Bronchial epithelial cell (primary cell): ENCODE measurements around the gene GBX1. TPM values are rescaled to one million over a fixed set of nuclear protein-coding genes. Genes with fewer than 3 reads are reported as not detected.

ENCODE experiments used
- DNase-seq: peaks from one replicate; pipeline ENCODE4 v3.0.0-alpha.2; 2010; ENCODE audit warnings: low read depth
- FAIRE-seq: peaks from 2 replicates; lab custom pipeline; 2011; peaks lifted over from hg19 to GRCh38; lab: Jason Lieb, UNC
- H3K27me3 ChIP-seq: 2 replicates; pipeline ENCODE4 v1.5.1; 2011; ENCODE audit warnings: low read length; ENCODE audit not compliant: control insufficient read depth, insufficient read depth
- H3K36me3 ChIP-seq: 2 replicates; pipeline ENCODE4 v1.5.1; 2011; ENCODE audit warnings: low read length; ENCODE audit not compliant: control insufficient read depth, insufficient read depth
- H3K4me3 ChIP-seq: 2 replicates; pipeline ENCODE4 v1.5.1; 2011; ENCODE audit warnings: mild to moderate bottlenecking, low read depth, low read length, control low read depth
- total RNA-seq: library from RNA; depleted of rRNA; stranded (reverse); fragments of >200 nt; gene quantifications from 2 replicates; pipeline ENCODE4 v1.2.1, GENCODE V29; 2014
- TF ChIP-seq, protein P1 (sequence below): IDR thresholded peaks from 2 replicates; pipeline ENCODE4 v1.5.1; 2011; ENCODE audit warnings: mild to moderate bottlenecking, moderate library complexity, low read length, control low read depth, inconsistent platforms; ENCODE audit not compliant: insufficient read depth, severe bottlenecking

The GBX1 gene
- total RNA-seq, 1 donor from 2014 or later, result not detected

DNA sequence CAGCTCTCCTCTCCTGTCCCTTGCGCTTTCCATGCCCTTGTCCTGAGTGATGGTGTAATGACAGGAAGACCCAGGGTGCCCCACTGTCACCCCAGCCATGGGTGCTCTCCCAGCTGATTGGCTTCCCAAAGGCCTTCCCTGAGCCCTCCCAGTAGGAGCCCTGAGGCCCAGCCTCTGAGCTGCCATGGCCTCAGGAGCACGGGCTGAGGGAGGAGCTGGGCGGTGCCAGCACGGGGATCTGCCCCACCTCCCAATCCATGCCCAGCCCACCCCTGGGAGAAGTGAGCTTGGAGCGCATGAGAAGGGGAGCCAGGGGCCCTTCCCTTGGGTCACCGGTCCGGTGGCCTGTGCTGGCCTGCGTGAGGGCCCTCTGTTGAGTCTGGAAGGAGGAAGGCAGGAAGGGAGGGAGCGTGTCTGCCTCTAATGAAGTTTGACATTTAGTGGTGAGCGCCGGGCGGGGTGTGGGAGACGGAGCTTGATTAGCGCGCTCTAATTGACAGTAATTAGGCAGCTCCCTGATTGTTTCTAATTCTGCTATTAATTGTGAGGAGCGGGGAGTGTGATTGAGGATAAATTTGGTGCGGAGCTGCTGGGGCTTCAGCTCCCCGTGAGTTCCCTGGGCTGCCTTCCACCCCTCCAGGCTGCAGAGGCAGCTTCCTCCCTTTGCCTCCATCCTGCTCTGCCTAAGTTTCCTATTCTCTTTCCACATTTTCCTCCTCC, 28.3 kb downstream of the GBX1 start:
- DNase-seq (no peak), FAIRE-seq (no peak)
- Histone ChIP-seq H3K36me3 (peaks cover 56% of the 10 kb centered on the region), H3K4me3 (no peak overlapping the region), H3K27me3 (no peaks in the 10 kb centered on the region)
- TF ChIP-seq, protein P1, sequence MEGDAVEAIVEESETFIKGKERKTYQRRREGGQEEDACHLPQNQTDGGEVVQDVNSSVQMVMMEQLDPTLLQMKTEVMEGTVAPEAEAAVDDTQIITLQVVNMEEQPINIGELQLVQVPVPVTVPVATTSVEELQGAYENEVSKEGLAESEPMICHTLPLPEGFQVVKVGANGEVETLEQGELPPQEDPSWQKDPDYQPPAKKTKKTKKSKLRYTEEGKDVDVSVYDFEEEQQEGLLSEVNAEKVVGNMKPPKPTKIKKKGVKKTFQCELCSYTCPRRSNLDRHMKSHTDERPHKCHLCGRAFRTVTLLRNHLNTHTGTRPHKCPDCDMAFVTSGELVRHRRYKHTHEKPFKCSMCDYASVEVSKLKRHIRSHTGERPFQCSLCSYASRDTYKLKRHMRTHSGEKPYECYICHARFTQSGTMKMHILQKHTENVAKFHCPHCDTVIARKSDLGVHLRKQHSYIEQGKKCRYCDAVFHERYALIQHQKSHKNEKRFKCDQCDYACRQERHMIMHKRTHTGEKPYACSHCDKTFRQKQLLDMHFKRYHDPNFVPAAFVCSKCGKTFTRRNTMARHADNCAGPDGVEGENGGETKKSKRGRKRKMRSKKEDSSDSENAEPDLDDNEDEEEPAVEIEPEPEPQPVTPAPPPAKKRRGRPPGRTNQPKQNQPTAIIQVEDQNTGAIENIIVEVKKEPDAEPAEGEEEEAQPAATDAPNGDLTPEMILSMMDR, result no peak

DNA sequence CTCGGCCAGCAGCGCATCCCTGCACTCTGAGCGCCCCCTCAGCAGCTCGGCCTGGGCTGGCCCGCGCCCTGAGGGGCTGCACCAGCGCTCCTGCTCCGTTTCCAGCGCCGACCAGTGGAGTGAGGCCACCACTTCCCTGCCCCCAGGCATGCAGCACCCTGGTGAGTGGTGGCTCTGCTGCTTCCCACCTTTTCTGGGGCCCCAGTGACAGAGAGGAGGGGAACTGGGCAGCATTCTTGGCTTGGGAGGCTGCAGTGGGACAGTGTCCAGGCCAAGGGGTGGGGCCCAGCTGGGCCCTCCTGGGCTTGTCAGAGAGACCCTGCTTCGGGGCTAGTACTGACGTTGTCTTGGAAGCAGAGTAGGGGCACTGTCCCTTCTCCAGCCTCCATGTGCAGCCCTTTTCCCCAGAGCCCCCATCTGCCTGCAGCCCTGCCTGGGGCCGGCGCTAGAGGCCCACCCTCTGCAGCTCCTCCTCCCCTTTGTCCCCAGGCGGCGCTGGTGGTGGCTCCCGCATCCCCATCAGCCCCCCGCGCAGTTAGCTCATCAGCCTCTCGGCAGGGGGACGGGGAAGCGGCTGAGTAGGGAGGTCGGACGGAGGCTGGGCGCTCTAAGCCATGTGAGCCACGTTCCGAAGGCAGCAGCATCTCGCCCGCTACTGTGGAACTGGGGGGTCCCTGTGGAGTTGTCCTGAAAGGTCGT, 29.2 kb downstream of the GBX1 start:
- Histone ChIP-seq H3K27me3 (no peaks in the 10 kb centered on the region), H3K4me3 (no peak overlapping the region), H3K36me3 (peaks cover 59% of the 10 kb centered on the region)
- DNase-seq, result no peak
- TF ChIP-seq, protein P1, result no peak
- no peak for FAIRE-seq

DNA sequence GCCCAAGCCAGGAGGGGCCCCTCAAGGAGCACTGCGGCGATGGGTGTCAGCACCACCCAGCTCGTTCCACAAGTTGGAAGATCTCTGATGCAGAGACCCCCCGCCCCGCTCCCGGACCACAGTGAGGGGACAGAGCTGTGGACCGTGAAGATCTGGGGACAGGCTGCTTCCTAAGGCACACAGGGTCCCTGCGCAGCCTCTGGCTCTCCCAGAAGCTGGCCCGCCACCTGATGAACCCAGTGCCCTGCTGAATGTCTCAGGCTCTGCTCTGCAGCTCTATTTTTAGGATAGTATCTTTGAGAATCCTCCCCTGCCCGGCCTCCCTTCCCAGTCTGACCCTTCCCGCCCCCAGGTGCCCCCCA, 29.7 kb downstream of the GBX1 start:
- DNase-seq (no peak), FAIRE-seq (no peak)
- H3K36me3 ChIP-seq, result peaks cover 59% of the 10 kb centered on the region
- no peaks in the 10 kb centered on the region for H3K27me3 ChIP-seq
- TF ChIP-seq, protein P1, result no peak
- no peak overlapping the region for H3K4me3 ChIP-seq

DNA sequence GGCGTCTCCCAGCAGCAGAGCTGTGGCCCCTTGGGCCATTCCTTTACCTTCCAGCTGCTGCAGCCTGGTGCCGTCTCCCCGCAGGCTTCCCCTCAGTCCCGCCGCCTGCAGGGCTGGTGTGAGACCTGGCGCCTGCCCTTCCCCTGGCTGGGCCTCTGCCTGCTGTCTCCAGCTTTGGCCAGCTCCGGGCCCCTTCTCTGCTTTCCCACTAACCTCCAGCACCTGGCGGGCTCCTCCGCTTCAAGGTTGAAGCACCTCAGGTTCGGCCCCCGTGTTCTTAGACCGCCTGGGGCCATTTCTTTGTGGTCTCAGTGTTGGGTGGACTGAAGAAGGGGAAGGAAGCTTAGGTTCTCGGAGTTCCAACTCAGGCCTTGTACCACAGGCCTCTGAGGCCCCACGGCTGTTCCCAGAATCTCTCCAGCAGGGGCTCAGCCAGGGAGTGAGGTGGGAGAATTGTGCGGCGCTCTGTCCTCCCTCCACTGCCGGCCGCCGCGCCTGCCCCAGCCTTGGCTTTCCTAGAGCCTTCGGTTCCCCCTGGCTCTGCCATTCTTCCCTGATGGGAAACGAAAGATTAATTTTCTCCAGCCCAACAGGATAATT, 30.3 kb downstream of the GBX1 start:
- Histone ChIP-seq H3K27me3 (no peaks in the 10 kb centered on the region), H3K36me3 (peaks cover 61% of the 10 kb centered on the region), H3K4me3 (no peak overlapping the region)
- no peak for DNase-seq
- FAIRE-seq, result no peak
- TF ChIP-seq, protein P1, result no peak

DNA sequence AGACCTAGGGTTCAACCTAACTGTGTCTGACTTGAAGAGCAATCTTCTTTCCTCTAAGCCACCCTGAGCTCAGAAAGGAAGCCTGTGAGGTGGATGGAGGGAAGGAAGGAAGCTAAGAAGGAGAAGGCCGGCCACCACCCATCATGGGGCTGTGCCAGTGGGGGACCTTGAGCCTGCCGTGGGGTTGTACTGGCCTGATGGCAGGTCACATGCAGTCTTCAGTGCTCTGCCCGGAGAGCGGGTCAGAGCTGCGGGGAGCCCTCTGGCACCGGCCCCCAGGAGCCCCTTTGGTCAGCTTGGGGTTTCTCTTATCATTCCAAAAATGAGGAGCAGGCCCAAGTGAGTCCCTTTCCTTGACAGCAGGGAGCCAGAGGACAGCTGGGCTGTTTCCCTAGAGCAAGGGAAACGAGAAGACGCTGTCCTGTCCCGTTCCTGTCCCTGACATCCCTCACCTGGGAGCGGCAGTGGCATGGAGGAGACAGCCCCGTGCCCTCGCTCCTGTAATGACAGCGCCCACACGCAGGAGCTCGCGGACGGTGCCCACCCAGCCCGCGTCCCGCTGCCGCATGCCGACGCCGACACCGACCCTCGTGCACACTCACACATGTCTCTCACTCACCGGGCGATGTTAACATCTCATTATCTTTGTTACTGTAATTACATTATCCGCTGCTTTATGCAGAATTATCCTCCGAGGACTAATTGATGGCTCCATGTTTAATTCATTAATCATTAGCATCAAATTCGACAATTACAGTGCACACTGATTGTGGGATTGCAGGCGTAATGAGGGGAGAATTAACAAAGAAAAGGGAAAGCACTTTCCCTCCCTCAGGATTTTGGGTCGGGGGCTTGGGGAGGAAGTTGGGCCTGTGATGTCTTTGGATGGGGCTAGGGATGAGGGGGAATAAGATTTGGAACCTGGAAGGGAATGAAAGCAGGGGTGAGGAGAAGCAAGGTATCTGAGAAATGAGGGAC, 31.3 kb downstream of the GBX1 start:
- no peak for FAIRE-seq
- Histone ChIP-seq H3K36me3 (peaks cover 61% of the 10 kb centered on the region), H3K4me3 (no peak overlapping the region), H3K27me3 (no peaks in the 10 kb centered on the region)
- DNase-seq, result no peak
- TF ChIP-seq, protein P1, result no peak
